ENCODE data around the gene COL9A1.

The COL9A1 gene

DNA sequence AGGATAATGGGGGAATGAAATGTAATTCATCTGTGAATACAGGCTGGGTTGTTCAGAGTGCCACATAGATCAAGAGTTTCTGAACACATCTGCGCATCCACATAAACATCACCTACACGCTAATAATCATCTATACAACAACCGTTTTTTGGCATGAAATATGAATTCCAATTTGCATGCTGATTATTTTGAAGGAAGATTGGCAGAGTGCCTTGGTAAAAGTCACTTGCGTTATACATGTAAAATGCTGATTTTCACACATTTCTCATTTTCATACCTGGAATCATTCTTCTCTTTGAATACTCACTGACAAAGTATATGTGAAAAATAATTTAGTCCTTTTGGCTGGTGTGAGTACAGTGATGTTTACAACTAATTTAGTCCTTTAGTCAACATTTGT, 17.7 kb downstream of the COL9A1 start:
- no peak for DNase-seq

DNA sequence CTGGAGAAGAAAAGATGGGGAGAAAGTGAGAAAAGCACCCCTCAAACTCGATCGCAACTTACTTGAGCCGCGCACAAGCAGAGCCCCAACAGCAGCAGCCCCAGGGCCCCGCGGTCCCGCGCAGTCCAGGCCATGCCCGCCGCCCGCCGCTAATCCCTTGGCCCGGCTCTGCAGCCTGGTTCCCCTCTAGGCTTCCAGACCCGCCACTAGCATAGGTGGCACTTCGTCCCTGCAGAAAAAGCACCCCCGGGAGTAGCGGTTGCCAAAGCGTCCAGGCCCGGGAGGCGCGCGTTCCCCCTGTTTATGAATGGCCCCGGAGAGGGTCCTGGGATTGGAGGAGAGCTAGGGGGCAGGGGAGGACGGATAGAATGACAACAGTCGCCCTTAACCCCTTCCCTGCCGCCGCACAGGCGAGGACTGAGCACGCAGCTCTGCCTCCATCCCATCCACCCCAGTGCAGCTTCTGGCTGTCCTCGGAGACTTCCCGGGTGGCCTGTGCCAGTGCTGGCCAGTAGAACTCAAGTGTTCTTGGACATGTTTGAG, 19.9 kb downstream of the COL9A1 start:
- no peak for DNase-seq

DNA sequence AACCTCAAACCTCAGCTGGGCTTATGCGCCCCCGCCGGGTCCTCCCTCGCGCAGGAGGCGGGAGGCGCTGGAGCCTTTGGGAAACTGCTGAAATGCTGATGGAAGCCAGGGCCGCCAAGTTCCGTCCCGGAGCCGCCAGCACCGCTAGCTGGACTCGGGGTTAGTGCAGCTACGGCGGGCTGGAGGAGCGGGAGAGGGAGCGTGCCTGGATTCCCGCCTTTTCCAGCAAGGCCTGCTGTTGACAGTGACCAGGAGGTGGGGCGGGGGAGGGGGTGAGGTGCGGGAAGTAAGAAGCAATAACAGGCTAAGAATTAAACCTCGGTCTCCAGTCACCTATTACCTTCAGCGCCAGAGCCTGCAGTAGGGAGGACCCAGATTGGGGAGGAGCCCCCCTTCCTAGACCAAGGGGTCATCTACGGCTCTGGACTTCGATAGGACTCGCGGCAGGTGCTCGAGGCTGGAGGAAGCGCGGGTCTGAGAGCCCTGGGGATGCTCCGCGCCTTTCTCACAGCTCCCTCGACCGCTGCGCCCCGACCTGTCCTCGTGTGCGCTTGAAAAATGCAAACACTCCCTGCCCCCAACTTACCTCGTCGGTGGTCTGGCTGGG, 20.5 kb downstream of the COL9A1 start:
- DNase-seq: no peak

DNA sequence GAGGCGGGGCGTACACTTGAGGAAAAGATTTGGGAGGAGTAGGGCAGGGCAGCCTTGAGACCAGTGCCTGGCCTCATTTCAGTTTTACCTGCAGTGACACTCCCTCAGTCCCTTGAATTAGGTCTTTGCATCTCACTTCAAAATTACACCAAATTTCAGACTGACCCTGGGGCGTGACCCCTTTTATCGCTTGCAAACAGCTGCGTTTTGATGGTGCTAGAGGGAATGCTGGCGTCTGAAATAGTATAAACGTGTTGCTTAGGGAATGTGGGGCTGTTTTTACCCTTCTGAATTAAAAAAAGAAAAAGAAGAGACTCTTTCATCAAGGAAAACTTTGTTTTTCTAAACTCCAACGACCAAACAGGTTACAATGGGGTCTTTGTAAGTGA, 21.0 kb downstream of the COL9A1 start:
- no peak for DNase-seq

- no peak for DNase-seq
These were observed 22.5 kb downstream of the COL9A1 start for GRCh38 chr6:70280400-70280853.

DNA sequence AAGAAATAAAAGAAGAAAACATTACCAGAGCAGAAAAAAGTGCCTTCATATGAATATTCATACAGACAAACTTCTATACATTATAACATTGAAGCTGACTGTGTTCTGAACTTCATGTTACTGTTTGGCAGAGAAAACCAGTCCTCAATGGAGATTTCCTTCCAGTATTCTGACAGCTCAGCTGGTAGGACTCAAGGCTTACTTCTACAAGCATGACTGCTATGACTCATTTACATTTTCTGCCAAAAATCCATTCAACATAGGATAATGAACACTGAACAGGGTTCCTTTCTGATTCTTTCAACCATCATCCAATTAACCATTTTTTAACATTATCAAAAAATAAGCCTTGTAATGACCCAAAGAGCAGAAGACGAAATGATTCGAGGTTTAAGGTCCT, 25.4 kb downstream of the COL9A1 start:
- DNase-seq: no peak

DNA sequence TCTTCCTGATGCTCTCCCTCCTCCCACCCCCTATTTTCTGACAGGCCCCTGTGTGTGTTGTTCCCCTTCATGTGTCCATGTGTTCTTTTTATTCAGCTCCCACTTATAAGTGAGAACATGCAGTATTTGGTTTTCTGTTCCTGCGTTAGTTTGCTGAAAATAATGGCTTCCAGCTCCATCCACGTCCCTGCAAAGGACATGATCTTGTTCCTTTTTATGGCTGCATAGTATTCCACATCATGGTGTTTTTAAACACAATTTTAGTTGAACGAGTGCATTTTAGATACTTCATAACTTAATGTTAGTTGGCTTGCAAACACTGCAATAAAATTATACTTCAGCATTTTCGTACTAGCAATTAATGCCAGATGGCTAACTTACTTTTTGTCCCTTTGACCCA, 28.5 kb downstream of the COL9A1 start:
- DNase-seq: no peak

GRCh38 chr6:70272071-70272470, 30.8 kb downstream of the COL9A1 start:
- no peak for DNase-seq

DNA sequence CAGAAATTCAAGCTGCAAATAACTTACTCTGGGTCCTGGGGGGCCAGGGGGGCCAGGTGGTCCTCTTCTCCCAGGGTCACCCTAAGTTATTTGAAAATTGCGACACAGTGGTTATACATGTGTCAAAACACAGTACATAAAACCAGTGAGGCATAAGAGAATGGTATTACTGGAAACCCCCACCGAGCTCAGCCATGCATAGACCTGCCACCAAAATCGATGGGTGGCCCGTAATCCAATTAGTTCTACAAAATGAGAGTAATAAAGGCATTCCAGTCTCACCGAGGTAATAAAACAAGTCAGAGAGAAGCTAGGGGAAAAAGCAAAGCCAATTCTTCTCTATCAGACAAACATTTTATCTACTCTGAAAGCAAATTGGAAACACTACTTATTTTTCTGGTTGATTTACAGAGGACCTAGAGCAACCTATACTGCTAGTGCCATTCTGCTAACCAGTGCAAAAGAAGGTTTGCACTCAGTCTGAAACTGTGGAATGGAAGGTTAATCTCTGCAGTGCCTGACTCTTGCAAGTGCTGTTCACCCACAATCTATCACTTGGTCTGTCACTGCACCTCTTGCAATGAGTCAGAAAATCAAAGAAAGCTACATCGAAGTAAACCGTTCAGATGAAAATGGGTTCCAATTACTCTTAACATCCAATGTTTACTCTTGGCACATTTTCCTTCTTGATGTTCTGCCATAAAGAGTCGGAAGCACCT, 32.4 kb downstream of the COL9A1 start:
- DNase-seq: no peak

GRCh38 chr6:70266142-70266541, 36.7 kb downstream of the COL9A1 start:
- DNase-seq: no peak

- DNase-seq: no peak
These were observed 38.6 kb downstream of the COL9A1 start for GRCh38 chr6:70264306-70264705.

DNA sequence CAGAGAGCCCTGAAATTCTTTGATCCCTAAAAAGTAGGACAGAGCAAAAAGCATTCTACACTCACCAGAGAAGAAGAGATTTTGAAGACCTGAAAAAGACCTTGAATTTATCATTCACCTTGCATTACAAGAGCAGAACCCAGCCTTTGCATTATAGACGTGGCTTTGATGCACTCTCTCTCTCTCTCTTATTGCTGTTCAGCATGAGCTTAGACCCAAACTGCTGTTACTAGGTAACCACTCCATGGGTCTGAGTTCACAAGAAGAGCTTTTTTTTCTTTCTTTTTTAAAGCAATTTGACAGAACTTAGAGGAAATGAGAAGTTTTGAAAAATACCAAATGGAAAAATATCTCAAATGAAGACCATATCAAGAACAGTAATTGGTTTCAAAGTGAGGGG, 44.4 kb downstream of the COL9A1 start:
- DNase-seq: no peak

GRCh38 chr6:70257768-70258273, 45.1 kb downstream of the COL9A1 start:
- no peak for DNase-seq

DNA sequence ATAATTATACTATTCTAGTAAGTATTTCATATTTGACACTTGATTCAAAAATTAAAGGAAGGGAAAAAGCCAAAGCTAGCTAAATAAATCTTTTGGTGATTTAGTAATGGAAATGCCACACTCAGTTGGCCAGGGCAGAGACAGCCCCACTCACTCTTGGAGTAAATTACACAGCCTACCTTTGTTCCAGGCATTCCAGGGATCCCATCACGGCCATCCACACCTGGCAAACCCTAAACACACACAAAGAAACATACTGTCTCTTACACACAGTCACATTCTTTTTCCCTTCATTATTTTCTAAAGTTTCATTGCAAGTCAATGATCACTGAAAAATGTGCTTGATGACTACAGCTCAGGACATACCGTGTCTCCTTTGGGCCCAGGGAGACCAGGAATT, 48.1 kb downstream of the COL9A1 start:
- no peak for DNase-seq

DNA sequence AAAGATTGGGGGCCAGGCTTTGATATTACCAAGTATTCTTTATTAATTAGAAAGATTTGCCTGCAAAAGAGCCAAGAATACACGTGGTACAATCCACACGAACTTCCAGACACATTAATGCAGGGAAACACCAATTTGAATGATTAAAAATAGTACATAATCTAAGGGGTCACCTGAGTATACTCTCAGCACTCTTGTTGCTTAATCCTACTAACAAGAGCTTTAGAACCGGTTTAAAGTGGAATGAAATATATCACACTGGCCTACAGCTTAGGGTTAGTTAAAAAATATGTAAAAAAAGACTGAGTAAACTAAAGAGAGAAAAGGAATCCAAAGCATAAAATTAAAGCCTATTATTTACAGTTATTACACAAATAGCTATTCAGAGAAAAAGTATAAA, 49.0 kb downstream of the COL9A1 start:
- no peak for DNase-seq

DNA sequence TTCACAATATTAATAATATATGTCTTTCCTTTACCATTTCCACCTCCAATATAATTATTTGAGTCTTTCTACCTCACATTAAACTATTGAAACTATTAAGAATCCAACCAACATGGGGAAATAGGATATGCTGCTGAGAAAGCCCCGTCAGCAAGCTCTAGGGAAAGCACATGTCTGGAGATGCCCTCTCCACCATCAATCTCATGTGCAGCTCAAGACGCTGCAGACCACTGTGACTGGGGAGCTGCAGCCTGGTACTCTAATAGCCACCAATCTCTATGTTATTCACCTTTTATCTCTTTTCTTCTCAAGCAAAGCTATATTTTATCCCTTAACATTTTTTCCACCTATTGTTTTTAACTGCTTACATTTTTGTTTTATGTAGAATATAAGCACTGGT, 50.3 kb downstream of the COL9A1 start:
- DNase-seq: no peak

DNA sequence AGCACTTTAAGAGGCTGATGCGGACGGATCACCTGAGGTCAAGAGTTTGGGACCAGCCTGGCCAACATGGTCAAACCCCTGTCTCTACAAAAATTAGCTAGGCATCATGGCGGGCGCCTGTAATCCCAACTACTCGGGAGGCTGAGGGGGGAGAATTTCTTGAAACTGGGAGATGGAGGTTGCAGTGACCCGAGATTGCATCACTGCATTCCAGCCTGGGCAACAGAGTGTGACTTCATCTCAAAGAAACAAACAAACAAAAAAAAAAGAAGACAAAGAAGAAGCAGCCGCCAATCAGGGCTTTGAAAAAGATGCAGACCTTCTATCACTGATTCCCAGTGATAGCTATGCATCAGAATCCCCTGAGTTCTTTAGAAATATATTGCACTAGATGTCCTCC, 56.8 kb downstream of the COL9A1 start:
- DNase-seq: no peak

GRCh38 chr6:70241991-70242420, 60.9 kb downstream of the COL9A1 start:
- no peak for DNase-seq

GRCh38 chr6:70241031-70241430, 61.9 kb downstream of the COL9A1 start:
- DNase-seq: no peak

DNA sequence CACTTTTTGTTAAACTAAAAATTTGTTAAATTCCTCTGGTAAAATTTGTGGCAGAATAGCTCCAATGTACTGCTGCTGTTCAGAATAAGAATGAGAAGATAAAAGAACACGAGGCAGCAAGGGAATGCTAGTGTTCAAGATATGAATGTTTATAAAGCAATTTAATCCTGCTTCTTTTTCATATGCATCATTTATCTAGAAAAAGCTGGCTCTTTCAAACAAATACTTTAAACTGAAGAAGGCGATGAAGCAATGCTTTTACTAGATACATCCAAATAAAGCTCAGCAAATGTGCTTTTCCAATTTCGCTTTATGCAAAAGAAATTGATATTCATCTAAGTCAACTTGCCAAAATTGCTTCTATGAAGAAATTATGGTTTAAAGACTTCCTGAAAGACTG, 66.5 kb downstream of the COL9A1 start:
- no peak for DNase-seq

GRCh38 chr6:70234561-70235236, 68.2 kb downstream of the COL9A1 start:
- DNase-seq: no peak

DNA sequence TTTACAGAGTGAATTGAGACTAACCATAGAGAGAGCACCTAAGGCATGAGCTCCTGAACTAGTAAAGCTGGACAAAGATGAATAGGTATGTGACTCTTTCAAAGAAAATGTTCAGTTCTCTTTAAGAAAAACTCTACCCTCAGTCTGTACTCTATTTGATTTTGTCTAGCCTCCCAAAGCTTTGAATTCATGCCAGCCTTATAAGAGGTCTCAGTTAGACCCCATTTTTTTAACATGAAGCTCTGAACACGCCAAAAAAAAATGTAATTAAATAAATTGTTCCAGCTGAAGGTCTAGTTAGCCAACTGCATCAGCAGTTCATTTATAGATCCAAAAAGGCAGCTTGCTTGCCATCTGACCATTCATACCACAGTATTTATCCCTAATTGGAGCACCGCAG, 71.6 kb downstream of the COL9A1 start:
- DNase-seq: no peak

DNA sequence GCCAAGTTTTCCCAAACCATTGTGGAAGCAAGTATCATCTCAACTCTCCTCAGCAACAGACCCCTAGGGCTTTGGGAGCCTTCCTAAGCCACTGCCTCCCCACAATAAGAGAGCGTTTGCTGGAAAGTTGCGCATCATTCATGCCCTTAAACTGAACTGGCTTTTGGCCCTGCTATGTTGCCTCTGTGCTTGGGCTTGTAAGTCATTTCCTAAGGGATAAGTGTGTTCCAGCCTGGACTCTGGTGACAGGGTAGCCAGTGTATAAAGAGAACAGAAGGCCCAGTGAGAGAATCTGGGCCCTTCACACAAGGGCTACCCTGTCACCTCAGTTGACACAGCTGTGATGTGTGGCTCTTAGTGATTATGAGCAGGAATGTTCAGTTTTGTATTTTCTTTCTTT, 77.8 kb downstream of the COL9A1 start:
- DNase-seq: no peak

GRCh38 chr6:70222439-70222749, 80.5 kb downstream of the COL9A1 start:
- no peak for DNase-seq

Measured in bone marrow (tissue), 2 donors.